Effector CD8-positive, alpha-beta T cell (primary cell): ENCODE results near the gene POLR2J.
"Not testable (repeated sequence)": the region's sequence is repeated elsewhere in the genome, so short reads cannot be mapped to it uniquely, and the experiment has no call there.

Experiments
- DNase-seq: peaks from one replicate; lab custom pipeline; 2025; lab: John Stamatoyannopoulos, UW

The POLR2J gene

DNA sequence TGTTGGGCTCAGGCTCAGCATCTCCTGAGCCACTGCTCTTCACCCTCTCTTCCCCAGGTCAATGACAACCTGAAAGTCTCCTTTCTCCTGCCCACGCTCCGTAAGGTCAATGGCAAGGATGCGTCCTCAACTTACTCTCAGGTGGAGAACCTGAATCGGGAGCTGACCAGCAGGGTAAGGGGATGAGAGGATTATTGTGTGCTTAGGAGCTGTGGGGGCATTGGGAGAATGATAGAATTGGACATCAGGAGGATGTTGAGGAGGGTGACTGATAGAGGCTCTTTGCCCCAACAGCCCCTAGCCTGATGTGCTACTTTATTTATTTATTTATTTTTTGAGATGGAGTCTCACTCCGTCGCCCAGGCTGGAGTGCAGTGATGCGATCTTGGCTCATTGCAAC is 12.6 kb downstream of the POLR2J start:
- no peak for DNase-seq

GRCh38 chr7:102464577-102465280 is 14.0 kb downstream of the POLR2J start, which contains the start of the genes ALKBH4 and LRWD1:
ALKBH4 (minus strand) TSS chr7:102464863; CDS start chr7:102464836, 27 bp downstream.
LRWD1 (plus strand) TSS chr7:102464984; CDS start chr7:102465081, 97 bp downstream.
- peak; percentile 89 for DNase-seq

- DNase-seq = no peak
These were observed 14.7 kb downstream of the POLR2J start for GRCh38 chr7:102463841-102464576.

DNA sequence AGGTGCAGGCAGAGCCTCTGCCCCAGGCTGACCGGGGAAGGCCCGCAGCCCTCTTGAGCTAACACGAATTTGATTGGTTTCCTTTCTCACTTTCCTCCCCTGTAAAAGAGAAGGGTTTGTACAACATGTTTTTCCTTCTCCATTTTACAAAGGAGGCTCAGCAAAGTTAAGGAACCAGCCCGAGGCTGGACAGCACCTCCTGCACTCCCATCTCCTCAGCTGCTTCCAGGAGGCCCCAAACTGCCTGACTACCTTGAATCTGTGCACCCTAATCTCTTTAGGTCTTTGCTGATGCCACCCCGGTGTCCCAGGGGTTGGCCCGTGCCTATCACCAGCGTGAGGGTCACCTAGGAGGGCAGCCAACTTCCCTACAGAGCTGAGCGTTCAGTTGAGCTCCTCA is 18.3 kb downstream of the POLR2J start:
- no peak for DNase-seq

- no peak for DNase-seq
These were observed 19.4 kb downstream of the POLR2J start for GRCh38 chr7:102459221-102459844.

GRCh38 chr7:102457352-102457924 is 21.3 kb downstream of the POLR2J start:
- DNase-seq = no peak

DNA sequence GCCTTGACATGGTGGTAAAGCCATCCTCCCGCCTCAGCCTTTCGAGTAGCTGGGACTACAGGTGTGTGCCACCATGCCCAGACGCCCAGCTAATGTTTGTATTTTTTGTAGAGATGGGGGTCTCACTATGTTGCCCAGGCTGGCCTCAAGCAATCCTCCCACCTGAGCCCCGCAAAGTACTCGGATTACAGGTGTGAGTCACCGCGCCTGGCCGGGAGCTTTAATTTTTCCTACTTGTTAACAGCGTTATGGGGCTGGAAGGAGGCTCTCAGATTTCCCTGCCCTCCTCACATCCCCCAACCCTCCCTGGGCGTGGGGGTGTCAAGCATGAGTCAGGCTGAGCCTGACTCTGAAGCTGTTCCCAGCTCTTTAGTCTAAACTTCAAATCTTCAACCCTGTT is 22.4 kb downstream of the POLR2J start:
- DNase-seq = no peak

GRCh38 chr7:102455596-102455995 is 23.1 kb downstream of the POLR2J start:
- DNase-seq = no peak

DNA sequence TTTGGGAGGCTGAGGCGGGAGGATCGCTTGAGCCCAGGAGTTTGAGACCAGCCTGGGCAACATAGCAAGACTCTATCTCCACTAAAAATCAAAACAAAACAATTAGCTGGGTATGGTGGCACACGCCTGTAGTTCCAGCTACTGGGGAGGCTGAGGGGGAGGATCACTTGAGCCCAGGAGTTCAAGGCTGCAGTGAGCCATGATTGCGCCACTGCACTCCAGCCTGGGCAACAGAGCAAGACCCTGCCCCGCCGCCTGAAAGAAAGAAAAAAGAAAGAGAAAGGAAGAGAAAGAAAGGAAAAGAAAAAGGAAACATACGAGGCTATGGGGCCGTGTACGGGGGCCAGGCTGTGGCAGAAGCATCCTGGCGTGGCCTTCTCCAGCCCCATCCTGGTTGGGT is 23.8 kb downstream of the POLR2J start:
- DNase-seq = not testable (repeated sequence)

DNA sequence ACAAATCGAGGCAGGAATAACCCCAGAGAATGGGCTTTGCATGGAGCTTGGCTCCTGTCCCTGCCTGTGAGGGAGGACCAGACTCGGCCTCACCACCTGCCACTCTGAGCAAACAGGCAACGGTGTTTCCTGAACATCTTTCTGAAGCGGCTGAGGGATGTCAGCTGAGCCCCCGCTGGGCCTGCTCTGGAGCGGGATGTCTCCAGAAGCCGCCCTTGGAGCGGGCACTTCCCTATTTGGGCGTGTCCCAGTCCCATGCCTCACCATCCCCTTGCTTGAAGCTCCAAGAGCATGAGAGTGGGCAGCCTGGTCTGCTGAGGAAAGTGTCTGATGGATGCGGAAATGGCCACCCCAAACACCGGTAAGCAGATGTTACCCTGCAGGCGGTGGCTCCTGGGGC is 24.3 kb downstream of the POLR2J start:
- DNase-seq = no peak

DNA sequence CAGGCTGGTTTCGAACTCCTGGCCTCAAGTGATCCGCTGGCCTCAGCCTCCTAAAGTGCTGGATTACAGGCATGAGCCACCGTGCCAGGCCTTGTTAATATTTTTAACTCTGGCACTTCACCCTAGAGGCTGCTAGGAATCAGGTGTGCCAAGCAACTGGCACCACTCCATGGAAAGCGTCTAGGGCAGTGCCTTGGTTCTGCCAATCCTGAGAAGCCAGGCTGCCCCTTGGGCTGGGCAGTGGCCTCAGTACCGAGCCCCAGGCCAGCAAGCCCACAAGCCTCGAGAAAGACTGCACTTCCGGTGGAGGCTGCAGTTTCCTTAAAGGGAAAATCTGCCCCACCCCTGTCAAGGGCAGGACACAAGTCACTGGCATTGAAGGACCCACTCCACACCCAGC is 25.4 kb downstream of the POLR2J start:
- no peak for DNase-seq

DNA sequence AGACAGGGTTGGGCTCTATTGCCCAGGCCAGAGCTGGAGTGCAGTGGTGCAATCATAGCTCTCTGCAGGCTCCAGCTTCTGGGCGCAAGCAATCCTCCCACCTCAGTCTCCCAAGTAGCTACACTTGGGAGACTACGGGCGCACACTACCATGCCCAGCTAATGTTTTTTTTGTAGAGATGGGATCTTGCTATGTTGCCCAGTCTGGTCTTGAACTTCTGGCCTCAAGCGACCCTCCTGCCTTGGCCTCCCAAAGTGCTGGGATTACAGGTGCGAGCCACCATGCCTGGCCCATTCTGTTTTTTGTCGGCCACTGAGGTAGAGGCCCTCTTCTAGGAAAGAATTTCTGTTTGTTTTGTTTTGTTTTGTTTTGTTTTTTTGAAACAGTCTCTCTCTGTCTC is 26.3 kb downstream of the POLR2J start:
- no peak for DNase-seq

DNA sequence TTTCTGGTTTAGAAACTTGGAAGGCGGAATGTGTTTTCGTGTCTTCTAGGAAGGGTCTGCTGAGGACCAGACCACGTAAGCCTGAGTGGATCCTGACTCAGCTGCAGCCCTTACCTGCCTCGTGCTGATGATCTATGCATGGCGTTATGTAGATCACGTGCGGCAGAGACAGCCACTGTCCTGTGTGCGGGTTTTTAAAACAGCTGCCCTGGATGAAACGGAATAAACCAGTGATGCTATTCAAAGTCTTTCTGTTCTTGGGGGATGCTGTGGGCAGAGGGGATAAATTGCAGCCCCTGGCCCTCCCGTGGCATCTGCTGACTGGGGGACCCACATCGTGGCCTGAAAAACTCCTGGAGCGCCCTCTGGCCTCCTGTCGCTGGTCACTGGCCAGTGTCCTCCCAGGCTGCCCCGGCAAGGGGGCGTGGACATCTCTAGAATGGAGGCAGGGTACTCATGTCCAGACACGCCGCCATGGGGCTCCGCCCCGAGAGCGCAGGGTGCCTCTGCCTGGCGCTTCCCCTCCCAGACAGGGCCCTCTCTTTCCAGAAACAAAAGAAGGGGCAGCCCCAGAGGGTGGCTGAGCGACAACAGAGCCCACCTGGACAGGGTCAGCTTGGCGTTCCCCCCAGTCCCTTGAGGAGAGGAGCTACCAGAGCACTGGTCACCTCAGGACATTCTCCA is 27.2 kb downstream of the POLR2J start:
- DNase-seq = no peak

- DNase-seq = peak; percentile 22
These were observed 28.5 kb downstream of the POLR2J start for GRCh38 chr7:102450242-102450641.

DNA sequence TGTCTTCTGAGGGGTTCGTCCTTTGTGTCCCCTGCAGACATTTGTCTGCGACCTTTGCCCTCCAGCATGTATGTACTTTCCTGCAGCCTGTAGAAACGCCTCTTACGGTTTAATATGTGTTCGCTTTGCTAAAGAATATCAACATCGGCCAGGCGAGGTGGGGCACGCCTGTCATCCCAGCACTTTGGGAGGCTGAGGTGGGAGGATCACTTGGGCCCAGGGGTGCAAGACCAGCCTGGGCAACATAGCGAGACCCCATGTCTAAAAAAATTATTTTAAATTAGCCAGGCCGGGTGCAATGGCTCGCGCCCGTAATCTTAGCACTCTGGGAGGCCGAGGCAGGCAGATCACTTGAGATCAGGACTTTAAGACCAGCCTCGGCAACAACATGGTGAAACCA is 29.6 kb downstream of the POLR2J start:
- DNase-seq = no peak

DNA sequence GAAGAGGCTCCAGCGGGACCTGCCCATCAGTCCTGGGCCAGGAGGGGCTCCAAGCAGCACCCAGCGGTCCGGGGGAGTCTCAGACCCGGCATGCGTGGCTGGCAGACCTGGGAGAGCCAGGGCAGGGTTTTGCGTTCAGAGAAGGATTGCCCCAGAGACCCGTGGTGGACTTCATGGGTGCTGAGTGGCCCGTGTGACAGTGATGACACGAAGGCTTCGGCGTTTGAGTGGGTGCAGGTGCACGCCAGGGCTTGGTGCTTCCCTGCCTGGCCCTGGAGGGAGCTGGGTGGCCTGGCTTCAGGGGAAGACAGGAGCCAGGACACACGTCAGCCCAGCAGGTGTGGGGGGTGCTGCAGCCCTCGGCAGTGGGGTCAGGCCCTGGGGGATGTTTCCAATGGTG is 31.4 kb downstream of the POLR2J start:
- DNase-seq = no peak

DNA sequence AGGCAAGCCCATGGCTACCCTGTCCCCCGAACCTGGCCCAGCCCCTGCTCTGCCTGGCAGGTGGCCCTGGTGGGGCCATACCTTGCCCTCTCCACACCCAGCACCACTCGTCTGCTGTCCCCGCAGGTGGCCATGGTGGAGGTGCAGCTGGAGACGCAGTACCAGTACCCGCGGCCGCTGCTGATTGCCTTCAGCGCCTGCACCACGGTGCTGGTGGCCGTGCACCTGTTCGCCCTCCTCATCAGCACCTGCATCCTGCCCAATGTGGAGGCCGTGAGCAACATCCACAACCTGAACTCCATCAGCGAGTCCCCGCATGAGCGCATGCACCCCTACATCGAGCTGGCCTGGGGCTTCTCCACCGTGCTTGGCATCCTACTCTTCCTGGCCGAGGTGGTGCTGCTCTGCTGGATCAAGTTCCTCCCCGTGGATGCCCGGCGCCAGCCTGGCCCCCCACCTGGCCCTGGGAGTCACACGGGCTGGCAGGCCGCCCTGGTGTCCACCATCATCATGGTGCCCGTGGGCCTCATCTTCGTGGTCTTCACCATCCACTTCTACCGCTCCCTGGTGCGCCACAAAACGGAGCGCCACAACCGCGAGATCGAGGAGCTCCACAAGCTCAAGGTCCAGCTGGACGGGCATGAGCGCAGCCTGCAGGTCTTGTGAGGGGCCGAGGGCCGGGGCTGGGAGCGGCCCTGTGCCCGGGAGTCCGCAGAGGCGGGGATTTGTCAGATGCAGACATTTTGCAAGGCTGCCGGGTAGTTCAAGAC is 32.1 kb downstream of the POLR2J start:
- no peak for DNase-seq

GRCh38 chr7:102445674-102446071 is 33.0 kb downstream of the POLR2J start:
- DNase-seq = no peak

- no peak for DNase-seq
These were observed 33.6 kb downstream of the POLR2J start for GRCh38 chr7:102444961-102445673.

- DNase-seq = no peak
These were observed 38.5 kb downstream of the POLR2J start for GRCh38 chr7:102439963-102440795.
